Activated CD4-positive, CD25-positive, alpha-beta regulatory T cell treated with anti-CD3 and anti-CD28 coated beads, Interleukin-2, amount 50 U/mL, for 24 hours (primary cell): Measurements from ENCODE around the gene MANSC4.

Source experiments
- ATAC-seq, 2 donors: fragments of 150-1000 bp; cut with Tn5 transposase; one replicate each; pipeline ENCODE4 v1.10.0; 2021; ENCODE audit warnings: mild to moderate bottlenecking in 1 of 2, moderate library complexity in 1 of 2

The MANSC4 gene

GRCh38 chr12:27779920-27780611 lies at the start of gene MANSC4, which contains the start of gene KLHL42:
MANSC4 (minus strand) TSS chr12:27780236; CDS start chr12:27771276, 8,960 bp downstream.
KLHL42 (plus strand) TSS chr12:27780233; CDS start chr12:27780331, 98 bp downstream.
- peak; percentile 84 to 86 for ATAC-seq

DNA sequence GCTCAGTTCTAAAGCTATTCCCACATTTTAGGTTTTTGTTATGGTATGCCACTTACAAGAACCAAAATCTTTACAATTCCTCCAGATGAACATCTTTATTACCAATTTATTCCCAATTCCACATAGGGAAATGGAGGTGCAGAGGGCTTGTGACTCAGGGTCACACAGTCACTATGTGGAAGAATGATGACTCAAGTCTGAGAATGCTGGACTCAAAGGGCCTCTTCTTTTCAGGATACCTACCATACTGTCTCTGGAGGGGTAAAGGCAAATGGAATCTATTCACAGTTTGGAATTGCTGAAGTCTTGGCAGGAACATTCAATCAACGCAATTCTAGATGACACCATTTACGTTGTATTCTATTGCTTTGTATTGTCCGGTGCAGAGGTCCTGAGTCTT lies 48.2 kb upstream of the MANSC4 start:
- ATAC-seq, result no peak

GRCh38 chr12:27826076-27826475 lies 46.0 kb upstream of the MANSC4 start:
- ATAC-seq, result no peak

- no peak for ATAC-seq
Measured at GRCh38 chr12:27824126-27824842, 44.2 kb upstream of the MANSC4 start.

- no peak for ATAC-seq
Measured at GRCh38 chr12:27823038-27823437, 43.0 kb upstream of the MANSC4 start.

- peak; percentile 88 to 90 for ATAC-seq
Measured at GRCh38 chr12:27822076-27822712, 42.2 kb upstream of the MANSC4 start.

DNA sequence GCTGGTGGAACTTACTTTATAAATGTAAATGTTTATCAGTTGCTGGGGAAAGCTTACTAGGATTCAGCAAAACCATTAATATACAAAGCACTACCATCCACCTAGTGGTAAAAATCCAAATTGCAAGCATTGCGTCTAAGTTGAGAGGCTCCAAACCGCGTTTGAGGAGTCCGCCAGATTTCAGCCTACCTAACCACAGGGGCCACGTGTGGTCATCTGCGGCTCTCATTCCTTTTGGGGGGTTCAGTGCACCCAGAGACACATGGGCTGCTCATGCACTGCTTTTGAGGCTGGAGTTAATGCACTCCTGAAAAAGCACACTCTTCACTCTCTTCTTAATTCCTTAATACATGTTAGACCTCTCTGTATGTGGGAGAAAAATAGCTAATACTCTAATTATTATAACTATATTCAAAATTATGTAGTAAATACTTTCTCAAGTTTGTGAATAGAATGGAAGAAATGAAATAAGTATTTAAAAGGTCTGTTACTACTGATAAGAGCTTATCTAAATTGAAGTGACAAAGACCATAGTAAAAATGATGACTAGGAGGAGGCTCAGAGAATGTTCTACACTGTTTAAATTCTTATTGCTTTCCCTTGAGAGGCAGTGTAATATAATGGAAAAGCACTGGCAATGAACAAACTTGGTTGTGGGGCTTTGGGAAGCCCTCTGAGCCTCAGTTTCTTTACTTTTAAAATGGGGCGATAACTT lies 41.4 kb upstream of the MANSC4 start:
- ATAC-seq, result no peak

DNA sequence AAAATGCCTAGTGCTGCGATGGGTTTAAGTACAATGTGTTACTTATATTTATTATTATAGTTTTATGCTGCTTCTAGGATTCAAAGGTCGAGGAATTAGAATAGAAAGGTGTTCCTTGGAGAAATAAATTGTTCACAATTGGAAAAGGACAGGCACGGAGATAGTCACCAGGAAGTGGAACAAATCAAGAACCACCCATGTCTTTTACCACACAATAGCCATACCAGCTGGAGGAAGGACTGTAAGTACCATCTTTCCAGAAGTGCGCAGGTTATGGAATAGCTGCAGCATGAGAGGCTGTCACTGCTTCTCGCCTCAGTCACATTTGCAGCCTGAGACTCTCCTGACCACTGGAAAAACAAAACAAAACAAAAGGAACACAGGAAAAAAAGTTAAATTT lies 40.5 kb upstream of the MANSC4 start:
- no peak for ATAC-seq

DNA sequence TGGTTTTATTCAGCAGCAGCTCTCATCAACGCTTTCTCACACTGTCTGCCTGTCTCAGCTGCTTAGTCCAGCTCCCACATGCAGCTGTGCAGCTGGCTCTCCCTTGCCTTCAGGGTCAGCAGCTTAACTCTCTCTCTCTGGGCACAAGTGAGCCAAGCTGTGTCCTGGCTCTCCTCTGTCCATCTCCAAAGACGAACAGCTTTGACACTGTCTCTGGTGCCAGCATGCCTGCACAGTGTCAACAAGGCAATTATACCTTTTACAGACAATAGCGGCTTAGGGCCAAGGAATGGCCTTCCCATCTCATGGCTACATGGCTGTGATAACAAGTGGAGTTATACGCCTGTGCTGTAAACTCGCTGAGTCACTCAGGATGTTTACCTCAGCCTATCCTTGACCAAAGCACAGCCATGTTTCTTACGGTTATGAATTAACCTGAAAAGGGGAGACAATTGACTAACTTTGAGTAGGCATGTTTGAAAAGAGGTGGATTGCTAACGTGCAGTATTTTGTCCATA lies 38.4 kb upstream of the MANSC4 start:
- ATAC-seq, result no peak

GRCh38 chr12:27817766-27818165 lies 37.7 kb upstream of the MANSC4 start:
- no peak for ATAC-seq

- no peak for ATAC-seq
Measured at GRCh38 chr12:27814851-27815591, 35.0 kb upstream of the MANSC4 start.

DNA sequence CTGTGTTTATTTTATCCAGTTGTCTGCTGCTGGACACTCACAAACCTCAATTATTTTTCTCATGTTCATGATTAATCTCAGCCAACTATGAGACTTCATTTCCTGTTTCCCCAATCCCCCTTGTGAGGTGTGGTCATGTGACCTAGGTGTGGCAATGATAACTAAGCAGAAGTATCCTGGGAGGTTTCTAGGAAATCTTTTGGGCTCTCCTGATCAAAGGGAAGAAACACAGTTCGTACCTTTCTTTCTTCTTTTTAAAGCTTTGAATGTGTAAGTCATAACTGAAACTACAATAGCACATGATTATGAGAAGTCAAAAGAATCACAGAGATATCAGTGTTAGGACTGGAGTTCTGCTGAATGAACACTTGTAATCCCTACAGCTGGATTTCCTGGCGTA lies 34.4 kb upstream of the MANSC4 start:
- ATAC-seq, result peak in 1 of 2 donors; percentile 13

DNA sequence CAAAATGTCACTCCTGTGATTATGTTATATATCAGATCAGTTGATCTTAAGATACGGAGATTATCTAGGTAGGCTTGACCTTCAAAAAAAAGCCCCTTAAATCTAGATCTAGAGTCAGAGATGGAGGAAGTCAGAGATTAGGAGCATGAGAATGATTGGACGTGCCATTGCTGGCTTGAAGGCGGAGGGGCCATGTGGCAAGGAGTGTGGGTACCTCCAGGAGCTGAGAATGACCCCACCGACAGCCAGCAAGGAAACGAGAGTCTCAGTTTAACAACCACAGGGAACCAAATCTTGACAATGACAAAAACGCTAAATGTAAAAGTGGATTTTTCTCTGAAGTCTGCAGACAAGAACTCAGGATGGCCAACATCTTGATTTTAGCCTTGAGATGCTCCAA lies 32.5 kb upstream of the MANSC4 start:
- ATAC-seq, result no peak

GRCh38 chr12:27810756-27811155 lies 30.7 kb upstream of the MANSC4 start:
- ATAC-seq, result no peak

GRCh38 chr12:27808841-27809240 lies 28.8 kb upstream of the MANSC4 start:
- ATAC-seq, result no peak

GRCh38 chr12:27807063-27807703 lies 27.1 kb upstream of the MANSC4 start:
- ATAC-seq, result peak; percentile 36 to 45

DNA sequence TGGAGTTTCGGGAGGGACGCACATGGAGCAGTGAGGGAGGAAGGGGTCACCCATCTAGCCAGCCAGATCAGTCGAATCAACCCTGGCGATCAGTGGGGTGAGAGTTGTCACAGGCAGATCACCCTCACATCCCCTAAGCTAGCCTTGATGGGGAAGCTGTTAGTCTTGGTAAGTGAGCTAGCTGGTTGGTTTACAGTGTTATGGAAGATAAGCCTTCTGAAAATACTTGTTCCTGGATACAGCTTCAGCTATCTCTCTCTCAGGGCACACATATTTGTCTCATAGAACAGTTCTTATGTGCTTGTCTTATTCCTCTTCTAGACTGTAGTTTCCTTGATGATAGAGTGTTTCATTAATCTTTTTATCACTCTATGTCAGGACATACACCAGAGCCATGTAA lies 26.2 kb upstream of the MANSC4 start:
- ATAC-seq, result no peak

- no peak for ATAC-seq
Measured at GRCh38 chr12:27805238-27805637, 25.2 kb upstream of the MANSC4 start.

DNA sequence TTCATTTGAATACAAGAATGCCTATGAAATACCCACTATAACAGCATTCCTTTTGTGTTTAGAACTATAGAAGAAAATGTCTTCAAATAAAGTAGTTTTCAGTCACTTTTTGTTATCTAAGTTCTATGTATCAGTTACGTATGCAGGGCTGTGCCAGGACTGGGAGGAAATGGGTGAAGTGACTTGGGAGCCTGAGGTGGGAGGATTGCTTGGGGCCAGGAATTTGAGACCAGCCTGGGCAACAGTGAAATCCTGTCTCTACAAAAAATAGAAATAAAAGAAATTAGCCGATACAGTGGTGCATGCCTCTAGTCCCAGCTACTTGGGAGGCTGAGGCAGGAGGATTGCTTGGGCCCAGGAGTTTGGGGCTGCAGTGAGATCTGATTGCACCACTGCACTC lies 22.9 kb upstream of the MANSC4 start:
- ATAC-seq, result no peak

DNA sequence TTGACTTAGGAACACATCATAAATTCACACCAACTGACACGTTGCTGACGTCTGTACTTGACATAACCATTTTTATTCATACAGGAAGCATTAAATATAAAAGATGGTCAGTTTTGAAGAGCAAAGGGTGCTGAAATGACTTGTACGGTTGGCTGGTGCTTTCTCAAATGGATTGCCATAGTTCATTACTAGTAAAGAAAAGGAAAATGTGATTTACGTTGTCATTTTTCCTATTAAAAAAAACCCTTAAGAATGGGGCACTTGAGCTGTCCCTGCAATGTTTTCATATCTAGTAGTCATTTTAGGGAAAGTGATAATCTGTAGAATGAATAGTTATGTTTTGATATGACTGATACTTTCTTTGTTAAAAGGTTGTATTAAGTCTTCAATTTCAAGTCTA lies 22.5 kb upstream of the MANSC4 start:
- ATAC-seq, result peak; percentile 52 to 67

DNA sequence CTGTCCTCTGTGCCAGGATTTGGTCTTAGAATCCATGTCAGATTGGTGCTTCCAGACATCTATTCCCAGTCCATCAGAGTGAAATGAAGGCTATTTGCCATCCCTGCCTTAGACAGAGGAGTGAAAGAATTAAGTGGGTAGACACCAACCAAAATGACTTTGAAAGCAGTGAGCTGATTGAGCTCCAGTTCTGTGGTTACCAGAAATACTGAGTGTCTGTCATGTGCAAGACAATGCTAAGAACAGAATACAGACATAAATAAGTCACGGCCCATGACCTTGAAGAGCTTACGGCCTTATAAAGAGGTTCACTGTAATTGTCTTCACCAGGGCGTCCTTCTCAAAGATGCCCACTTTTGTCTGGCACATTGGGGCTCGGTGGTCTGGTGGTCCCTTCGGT lies 21.6 kb upstream of the MANSC4 start:
- peak in 1 of 2 donors; percentile 34 for ATAC-seq

GRCh38 chr12:27800819-27801218 lies 20.8 kb upstream of the MANSC4 start:
- no peak for ATAC-seq
